HepG2 (cell line): ENCODE measurements around the gene KCNK15. TPM values are rescaled to one million over a fixed set of nuclear protein-coding genes. Genes with fewer than 3 reads are reported as not detected.

ENCODE experiments used
- ATAC-seq: fragments of 200-7000 bp; cut with Tn5 transposase; 3 replicates; pipeline ENCODE4 v1.9.1; 2020; ENCODE audit warnings: mild to moderate bottlenecking, moderate library complexity
- BruUV-seq: library from RNA; stranded (reverse); fragments of 400-500 nt; replicated peaks from 2 replicates; lab custom pipeline; 2021; lab: Mats Ljungman, UMichigan
- CTCF ChIA-PET: fragments of 300-600 bp; formaldehyde crosslinking; extraction: SDS; loops from one replicate; lab custom pipeline; 2021; ENCODE audit warnings: low total read pairs, inconsistent platforms, low intra/inter-chr PET ratio; lab: Yijun Ruan, JAX
- POLR2A ChIA-PET: fragments of 350-600 bp; sonication (Branson Sonifier 250); formaldehyde crosslinking; loops from one replicate; lab custom pipeline; 2020; ENCODE audit warnings: antibody characterized with exemption, inconsistent platforms; lab: Yijun Ruan, JAX
- DNase-seq: peaks from one replicate; pipeline ENCODE4 v3.0.0-alpha.2; 2015; ENCODE audit warnings: low spot score
- FAIRE-seq: peaks from 3 replicates; lab custom pipeline; 2011; peaks lifted over from hg19 to GRCh38; lab: Jason Lieb, UNC
- H2AFZ ChIP-seq: one replicate; pipeline ENCODE4 v1.6.1; 2011; ENCODE audit warnings: low read length, inconsistent platforms
- H3K27ac ChIP-seq: fragments of 300-600 bp; 3 replicates; pipeline ENCODE4 v1.8.0; 2011; ENCODE audit warnings: mixed run types, mild to moderate bottlenecking, mixed read lengths, low read length, inconsistent platforms; ENCODE audit not compliant: insufficient read depth; ENCODE audit errors: extremely low read length
- H3K27me3 ChIP-seq, 2 experiments: fragments of 200-600 bp in 1 of 2; 2 replicates in 1 of 2; 3 replicates in 1 of 2; pipeline versions ENCODE4 v1.6.0 to v1.8.0; 2011; ENCODE audit warnings: low read length in 2 of 2, mild to moderate bottlenecking in 2 of 2, moderate library complexity in 2 of 2, inconsistent platforms in 1 of 2; ENCODE audit not compliant: insufficient read depth in 2 of 2, control insufficient read depth in 1 of 2
- H3K36me3 ChIP-seq, 2 experiments: fragments of 200-600 bp in 1 of 2; replicated peaks in 1 of 2; 2 replicates in 1 of 2; 3 replicates in 1 of 2; pipeline versions ENCODE4 v1.5.1 to v1.8.0; 2011; ENCODE audit warnings: low read length in 2 of 2, inconsistent platforms in 1 of 2; ENCODE audit not compliant: insufficient read depth in 2 of 2, control insufficient read depth in 1 of 2
- H3K4me1 ChIP-seq: 2 replicates; pipeline ENCODE4 v1.5.1; 2012; ENCODE audit warnings: low read length, inconsistent platforms; ENCODE audit not compliant: insufficient read depth
- H3K4me2 ChIP-seq: 2 replicates; pipeline ENCODE4 v1.6.0; 2011; ENCODE audit warnings: low read depth, low read length, inconsistent platforms
- H3K4me3 ChIP-seq, 3 experiments: fragments of 200-600 bp in 1 of 3; sonication (generic), shearing (Covaris generic) in 1 of 3; replicated peaks in 1 of 3; 2 replicates each; pipeline ENCODE4 v1.5.1; 2011 to 2016; ENCODE audit warnings: low read length in 3 of 3, inconsistent platforms in 2 of 3, low read depth in 2 of 3, mild to moderate bottlenecking in 2 of 3, control low read depth in 1 of 3, mixed read lengths in 1 of 3; ENCODE audit not compliant: insufficient read depth in 1 of 3
- H3K79me2 ChIP-seq: one replicate; pipeline ENCODE4 v1.6.1; 2011; ENCODE audit warnings: low read length, inconsistent platforms; ENCODE audit not compliant: insufficient read depth
- H3K9ac ChIP-seq: 2 replicates; pipeline ENCODE4 v1.6.0; 2011; ENCODE audit warnings: mild to moderate bottlenecking, low read depth, low read length, inconsistent platforms; ENCODE audit not compliant: insufficient read depth
- H3K9me3 ChIP-seq: 2 replicates; pipeline ENCODE4 v1.5.1; 2012; ENCODE audit warnings: mild to moderate bottlenecking, low read length
- H4K20me1 ChIP-seq: 2 replicates; pipeline ENCODE4 v1.6.0; 2011; ENCODE audit warnings: inconsistent platforms, mild to moderate bottlenecking, low read length, moderate library complexity; ENCODE audit not compliant: insufficient read depth
- ADNP ChIP-seq: sonication (generic); formaldehyde crosslinking; IDR thresholded peaks from 2 replicates; pipeline ENCODE4 v1.4.0; 2020; ENCODE audit warnings: missing genetic modification reagents
- CCAR2 ChIP-seq: fragments of 200-400 bp; formaldehyde crosslinking; optimal IDR thresholded peaks from 2 replicates; pipeline ENCODE3; 2018; ENCODE audit warnings: low read depth, mild to moderate bottlenecking, low read length, moderate library complexity
- FOXO1 ChIP-seq: sonication (generic); formaldehyde crosslinking; IDR thresholded peaks from 2 replicates; pipeline ENCODE4 v1.4.0; 2020; ENCODE audit warnings: missing genetic modification reagents
- HHEX ChIP-seq: IDR thresholded peaks from 2 replicates; pipeline ENCODE4 v1.6.1; 2016; ENCODE audit warnings: control low read depth
- KDM4B ChIP-seq: sonication (generic); formaldehyde crosslinking; IDR thresholded peaks from 2 replicates; pipeline ENCODE4 v1.4.0; 2020; ENCODE audit warnings: missing genetic modification reagents
- MIER3 ChIP-seq: IDR thresholded peaks from 2 replicates; pipeline ENCODE4 v1.6.1; 2016; ENCODE audit warnings: missing compliant biosample characterization, borderline replicate concordance
- ZBTB49 ChIP-seq: sonication (generic); formaldehyde crosslinking; IDR thresholded peaks from 2 replicates; pipeline ENCODE4 v1.4.0; 2020; ENCODE audit warnings: missing genetic modification reagents, borderline replicate concordance
- ZFP36L2 ChIP-seq: sonication (generic); formaldehyde crosslinking; IDR thresholded peaks from 2 replicates; pipeline ENCODE4 v1.4.0; 2020; ENCODE audit warnings: missing genetic modification reagents
- ZNF10 ChIP-seq: sonication (generic); formaldehyde crosslinking; IDR thresholded peaks from 2 replicates; pipeline ENCODE4 v1.4.0; 2020; ENCODE audit warnings: mild to moderate bottlenecking, low read depth, missing genetic modification reagents, borderline replicate concordance
- ZNF343 ChIP-seq: sonication (generic); formaldehyde crosslinking; IDR thresholded peaks from 2 replicates; pipeline ENCODE4 v1.4.0; 2020; ENCODE audit warnings: mild to moderate bottlenecking, missing genetic modification reagents
- ZNF549 ChIP-seq: sonication (generic); formaldehyde crosslinking; IDR thresholded peaks from 2 replicates; pipeline ENCODE4 v1.5.0; 2020; ENCODE audit warnings: missing genetic modification reagents
- ZNF558 ChIP-seq: sonication (generic); formaldehyde crosslinking; IDR thresholded peaks from 2 replicates; pipeline ENCODE4 v1.9.0; 2022; ENCODE audit warnings: mild to moderate bottlenecking, missing genetic modification reagents, borderline replicate concordance
- ZNF562 ChIP-seq: sonication (generic); formaldehyde crosslinking; IDR thresholded peaks from 2 replicates; pipeline ENCODE4 v1.8.0; 2022; ENCODE audit warnings: missing genetic modification reagents, borderline replicate concordance
- ZNF761 ChIP-seq: sonication (generic); formaldehyde crosslinking; conservative IDR thresholded peaks from 2 replicates; pipeline ENCODE4 v1.4.0; 2020; ENCODE audit warnings: mild to moderate bottlenecking, missing genetic modification reagents
- ZNF772 ChIP-seq: sonication (generic); formaldehyde crosslinking; IDR thresholded peaks from 2 replicates; pipeline ENCODE4 v1.5.0; 2020; ENCODE audit warnings: mild to moderate bottlenecking, missing genetic modification reagents
- WGBS: methylation state at CpG from one replicate; pipeline ENCODE4 v1.1.6; 2017; ENCODE audit warnings: low lambda C conversion rate; 5-methylcytosine and 5-hydroxymethylcytosine counted together
- in situ Hi-C: cut with HindIII; loops from 2 replicates; pipeline ENCODE4 v1.10.0; 2017; ENCODE audit warnings: low pct_unique_long_range_greater_than_20kb; ENCODE audit not compliant: extremely low pct_ligation_motif_present
- intact Hi-C: fragments of 100-400 bp; cut with micrococcal nuclease; formaldehyde crosslinking; loops from one replicate; pipeline ENCODE4 v1.10.0; 2022; ENCODE audit not compliant: unreplicated experiment
- polyA plus RNA-seq, 8 experiments: library from polyadenylated mRNA; depleted of rRNA in 3 of 8; stranded (reverse) in 7 of 8; unstranded in 1 of 8; fragments of >200 nt; fragmentation: Illumina TruSeq in 4 of 8; extraction: Trizol in 4 of 8; gene quantifications; 2 replicates each; pipeline versions ENCODE4 v1.2.1 to v1.2.3, GENCODE V29; 2011 to 2016; ENCODE audit warnings: low read depth in 4 of 8, missing spikeins in 1 of 8, mixed read lengths in 1 of 8; ENCODE audit not compliant: insufficient read depth in 1 of 8
- total RNA-seq, 5 experiments: library from RNA; depleted of rRNA; stranded (reverse); fragments of >200 nt; fragmentation: Illumina TruSeq; extraction: Trizol; gene quantifications; 2 replicates each; pipeline ENCODE4 v1.2.3, GENCODE V29; 2016; ENCODE audit warnings: low read depth in 1 of 5
- TF ChIP-seq, protein P1 (sequence below), 2 experiments: sonication (generic) in 1 of 2; formaldehyde crosslinking in 1 of 2; IDR thresholded peaks; 2 replicates each; pipeline versions ENCODE4 v1.5.1 to v1.6.1; 2011 to 2020; ENCODE audit warnings: borderline replicate concordance in 1 of 2, low read depth in 1 of 2, low read length in 1 of 2, mild to moderate bottlenecking in 1 of 2, missing genetic modification reagents in 1 of 2, moderate library complexity in 1 of 2

KCNK15 gene
- total and polyA plus RNA-seq, 2 of the 13 experiments (the other 11 are each of a cell fraction or from before 2014, with no cell fraction given) = 0.03 TPM; not detected in 1

DNA sequence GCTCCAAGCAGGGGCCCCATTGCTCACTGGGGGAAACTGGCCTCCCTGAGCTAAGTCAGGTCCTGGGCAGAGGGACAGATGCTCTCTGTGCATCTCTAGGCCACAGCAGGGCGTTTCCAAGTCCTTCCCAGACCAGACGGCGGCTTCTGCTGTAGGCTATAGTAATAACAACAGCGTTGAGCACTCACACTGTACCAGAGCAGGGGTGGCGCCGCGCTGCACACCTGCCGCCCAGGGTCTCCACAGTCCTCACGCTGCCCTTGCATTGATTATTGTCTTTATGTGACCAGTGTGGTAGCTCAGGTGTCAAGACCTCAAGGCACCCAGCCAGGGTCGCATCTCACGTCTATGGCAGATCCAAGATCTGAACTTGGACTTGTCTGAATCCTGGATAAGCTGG, 45.4 kb upstream of the KCNK15 start:
- DNase-seq (no peak), FAIRE-seq (no peak), ATAC-seq (no peak)
- BruUV-seq = no TSS peak
- no peak overlapping the region for H2AFZ ChIP-seq
- H3K4me1 ChIP-seq = peaks cover 8% of the 10 kb centered on the region; the same call in 1 of the 2 replicates
- in situ Hi-C loops = no loop called here
- H4K20me1 ChIP-seq = no peaks in the 10 kb centered on the region
- WGBS = 56% methylated on average over 11 of the region's 11 CpGs
- H3K79me2 ChIP-seq = no peaks in the 10 kb centered on the region
- H3K4me2 ChIP-seq = no peak overlapping the region
- ChIA-PET CTCF (no interaction called here), POLR2A (no interaction called here)
- no peaks in the 10 kb centered on the region for H3K36me3 ChIP-seq
- H3K4me3 ChIP-seq = no peak overlapping the region
- intact Hi-C loops = no loop called here
- no peak overlapping the region for H3K9ac ChIP-seq
- H3K9me3 ChIP-seq = no peaks in the 10 kb centered on the region
- H3K27ac ChIP-seq = no peak overlapping the region
- peaks cover 4 to 21% of the 10 kb centered on the region in 2 experiments; a peak in 3 of 5 replicates for H3K27me3 ChIP-seq
- TF ChIP-seq ZFP36L2 (CRISPR knock-in tag) (no peak), ADNP (CRISPR knock-in tag) (no peak), ZNF558 (no peak), ZNF343 (CRISPR knock-in tag) (no peak), KDM4B (CRISPR knock-in tag) (no peak), ZBTB49 (CRISPR knock-in tag) (no peak), FOXO1 (CRISPR knock-in tag) (no peak), ZNF562 (CRISPR knock-in tag) (no peak), ZNF549 (CRISPR knock-in tag) (no peak), CCAR2 (no peak), MIER3 (CRISPR knock-in tag) (no peak), ZNF772 (CRISPR knock-in tag) (no peak), HHEX (no peak), ZNF761 (no peak), ZNF10 (no peak)
- TF ChIP-seq, protein P1, sequence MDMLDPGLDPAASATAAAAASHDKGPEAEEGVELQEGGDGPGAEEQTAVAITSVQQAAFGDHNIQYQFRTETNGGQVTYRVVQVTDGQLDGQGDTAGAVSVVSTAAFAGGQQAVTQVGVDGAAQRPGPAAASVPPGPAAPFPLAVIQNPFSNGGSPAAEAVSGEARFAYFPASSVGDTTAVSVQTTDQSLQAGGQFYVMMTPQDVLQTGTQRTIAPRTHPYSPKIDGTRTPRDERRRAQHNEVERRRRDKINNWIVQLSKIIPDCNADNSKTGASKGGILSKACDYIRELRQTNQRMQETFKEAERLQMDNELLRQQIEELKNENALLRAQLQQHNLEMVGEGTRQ (IDR thresholded peaks at IDR 0.05; ENCODE audit: low read depth, low read length) = no peak
- TF ChIP-seq, protein P1 (CRISPR knock-in tag; IDR thresholded peaks at IDR 0.05; ENCODE audit: borderline replicate concordance) = no peak
